Effector memory CD4-positive, alpha-beta T cell (primary cell): ENCODE results near the gene MON1A.

ENCODE experiments used
- DNase-seq, 3 donors: peaks; one replicate each; pipeline ENCODE4 v3.0.0-alpha.2; 2020
- H3K27ac ChIP-seq: 2 replicates; pipeline ENCODE4 v1.7.0; 2013; ENCODE audit warnings: mild to moderate bottlenecking, low read length, moderate library complexity; ENCODE audit not compliant: insufficient read depth, poor library complexity, severe bottlenecking
- H3K27me3 ChIP-seq: replicated peaks from 2 replicates; pipeline ENCODE4 v1.7.0; 2013; ENCODE audit warnings: mild to moderate bottlenecking, low read length; ENCODE audit not compliant: insufficient read depth, control insufficient read depth, poor library complexity, severe bottlenecking
- H3K36me3 ChIP-seq: 2 replicates; pipeline ENCODE4 v1.7.0; 2013; ENCODE audit warnings: mild to moderate bottlenecking, low read length, moderate library complexity; ENCODE audit not compliant: control insufficient read depth, insufficient read depth
- H3K4me1 ChIP-seq: 2 replicates; pipeline ENCODE4 v1.7.0; 2013; ENCODE audit warnings: low read length, mild to moderate bottlenecking; ENCODE audit not compliant: control insufficient read depth, insufficient read depth, poor library complexity, severe bottlenecking
- H3K4me3 ChIP-seq: 2 replicates; pipeline ENCODE4 v1.7.0; 2013; ENCODE audit warnings: low read length, low read depth, mild to moderate bottlenecking; ENCODE audit not compliant: insufficient read depth, poor library complexity, severe bottlenecking
- H3K9me3 ChIP-seq: 2 replicates; pipeline ENCODE4 v1.7.0; 2013; ENCODE audit warnings: mild to moderate bottlenecking, low read length, moderate library complexity; ENCODE audit not compliant: control insufficient read depth

MON1A gene

DNA sequence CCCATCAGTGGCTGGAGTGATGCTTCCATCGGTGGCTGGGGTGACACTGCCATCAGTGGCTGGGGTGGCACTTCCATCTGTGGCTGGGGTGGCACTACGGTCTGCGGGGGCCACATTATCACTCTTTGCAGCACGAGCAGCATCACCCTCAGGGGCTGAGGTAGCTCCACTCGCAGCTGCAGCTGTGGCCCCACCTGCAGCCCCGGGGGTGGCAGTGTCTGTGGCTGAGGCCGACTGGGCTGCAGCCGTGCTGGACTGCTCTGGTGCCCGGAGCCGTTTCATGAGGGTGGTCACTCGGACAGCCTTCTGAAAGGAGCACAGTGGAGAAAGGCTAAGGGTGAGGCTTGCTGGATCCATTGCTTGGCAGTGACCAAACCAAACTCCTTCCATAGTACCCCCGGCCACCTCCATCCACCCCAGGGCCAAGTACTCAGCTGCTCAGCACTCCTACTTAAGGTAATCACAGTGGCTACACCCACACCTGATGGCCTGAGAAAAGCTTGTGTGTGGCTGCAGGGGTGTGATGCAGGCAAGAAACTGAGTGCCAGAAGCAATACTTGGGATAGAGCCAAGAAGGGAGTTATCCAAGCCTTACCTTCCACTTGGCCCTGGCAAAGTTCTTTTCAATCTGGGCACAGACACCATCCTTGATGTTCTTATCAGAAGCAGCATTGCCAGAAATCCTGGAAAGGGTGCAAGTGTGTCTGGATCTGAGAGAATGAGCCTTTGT is 69.9 kb downstream of the MON1A start:
- H3K4me1 ChIP-seq, result peaks cover 9% of the 10 kb centered on the region
- no peaks in the 10 kb centered on the region for H3K27me3 ChIP-seq
- no peak overlapping the region for H3K4me3 ChIP-seq
- no peak overlapping the region for H3K27ac ChIP-seq
- no peaks in the 10 kb centered on the region for H3K9me3 ChIP-seq
- no peaks in the 10 kb centered on the region for H3K36me3 ChIP-seq
- no peak for DNase-seq
